Erythroblast (primary cell): Measurements from ENCODE around the gene YRDC.

ENCODE experiments used
- GATA1 ChIP-seq: IDR thresholded peaks from 2 replicates; pipeline ENCODE4 v1.6.1; 2011; ENCODE audit warnings: low read depth, mild to moderate bottlenecking, control low read depth, low read length, moderate library complexity
- POLR2A ChIP-seq: IDR thresholded peaks from 2 replicates; pipeline ENCODE4 v1.6.1; 2011; ENCODE audit warnings: mild to moderate bottlenecking, low read length

DNA sequence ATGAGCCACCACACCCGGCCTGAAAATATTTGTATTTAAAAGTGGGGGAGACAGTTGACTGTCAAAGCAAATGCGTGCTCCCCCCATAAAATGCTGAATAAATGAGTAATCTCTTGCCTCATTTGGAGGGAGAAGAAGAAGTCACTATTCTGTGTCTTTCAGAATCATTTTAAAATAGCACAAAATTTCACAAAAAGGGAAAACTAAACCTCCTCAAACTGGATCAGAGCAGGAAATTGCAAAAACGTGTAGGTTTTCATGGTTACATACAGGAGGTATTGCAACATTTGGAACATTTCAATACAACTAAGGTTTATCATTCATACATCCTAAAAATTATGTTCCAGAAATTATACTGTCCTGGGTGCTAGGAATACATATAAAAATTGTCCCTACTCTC is 37.8 kb upstream of the YRDC start:
- TF ChIP-seq POLR2A: no peak
- no peak for TF ChIP-seq GATA1
